Fibroblast of pulmonary artery (primary cell): ENCODE measurements around the gene MARK1.

Experiments used
- DNase-seq: peaks from one replicate; pipeline ENCODE4 v3.0.0-alpha.2; 2010; ENCODE audit warnings: low read depth
- H3K4me3 ChIP-seq: replicated peaks from 2 replicates; pipeline ENCODE4 v1.5.1; 2011; ENCODE audit warnings: low read depth, mild to moderate bottlenecking, control low read depth, low read length, moderate library complexity
- TF ChIP-seq, protein P1 (sequence below): IDR thresholded peaks from 2 replicates; pipeline ENCODE4 v1.5.1; 2011; ENCODE audit warnings: mild to moderate bottlenecking, control low read depth, low read length, inconsistent platforms; ENCODE audit errors: missing control alignments

The MARK1 gene

GRCh38 chr1:220572416-220572815 lies 44.5 kb downstream of the MARK1 start:
- H3K4me3 ChIP-seq = no peak overlapping the region
- DNase-seq = no peak
- TF ChIP-seq, protein P1, sequence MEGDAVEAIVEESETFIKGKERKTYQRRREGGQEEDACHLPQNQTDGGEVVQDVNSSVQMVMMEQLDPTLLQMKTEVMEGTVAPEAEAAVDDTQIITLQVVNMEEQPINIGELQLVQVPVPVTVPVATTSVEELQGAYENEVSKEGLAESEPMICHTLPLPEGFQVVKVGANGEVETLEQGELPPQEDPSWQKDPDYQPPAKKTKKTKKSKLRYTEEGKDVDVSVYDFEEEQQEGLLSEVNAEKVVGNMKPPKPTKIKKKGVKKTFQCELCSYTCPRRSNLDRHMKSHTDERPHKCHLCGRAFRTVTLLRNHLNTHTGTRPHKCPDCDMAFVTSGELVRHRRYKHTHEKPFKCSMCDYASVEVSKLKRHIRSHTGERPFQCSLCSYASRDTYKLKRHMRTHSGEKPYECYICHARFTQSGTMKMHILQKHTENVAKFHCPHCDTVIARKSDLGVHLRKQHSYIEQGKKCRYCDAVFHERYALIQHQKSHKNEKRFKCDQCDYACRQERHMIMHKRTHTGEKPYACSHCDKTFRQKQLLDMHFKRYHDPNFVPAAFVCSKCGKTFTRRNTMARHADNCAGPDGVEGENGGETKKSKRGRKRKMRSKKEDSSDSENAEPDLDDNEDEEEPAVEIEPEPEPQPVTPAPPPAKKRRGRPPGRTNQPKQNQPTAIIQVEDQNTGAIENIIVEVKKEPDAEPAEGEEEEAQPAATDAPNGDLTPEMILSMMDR = no peak

DNA sequence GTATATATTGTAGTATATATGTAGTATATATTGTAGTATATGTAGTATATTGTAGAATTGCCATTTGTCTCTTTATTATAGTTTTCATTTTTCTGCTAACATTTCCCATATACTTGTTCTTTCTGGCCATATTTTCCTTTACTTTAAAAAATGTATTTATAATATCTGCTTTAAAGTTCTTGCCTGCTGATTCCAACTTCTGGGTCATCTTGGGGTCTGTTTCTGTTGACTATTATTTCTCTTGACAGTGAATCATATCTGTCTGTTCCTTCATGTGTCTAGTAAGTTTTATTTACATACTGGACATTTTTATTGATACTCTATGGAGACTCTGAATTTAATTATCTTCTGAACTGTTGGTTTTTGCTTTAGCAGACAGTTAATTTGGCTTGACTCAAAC lies 45.9 kb downstream of the MARK1 start:
- H3K4me3 ChIP-seq = no peak overlapping the region
- TF ChIP-seq, protein P1 = no peak
- DNase-seq = no peak

- TF ChIP-seq, protein P1 = no peak
Observed at GRCh38 chr1:220575718-220576497, 48.0 kb downstream of the MARK1 start.

DNA sequence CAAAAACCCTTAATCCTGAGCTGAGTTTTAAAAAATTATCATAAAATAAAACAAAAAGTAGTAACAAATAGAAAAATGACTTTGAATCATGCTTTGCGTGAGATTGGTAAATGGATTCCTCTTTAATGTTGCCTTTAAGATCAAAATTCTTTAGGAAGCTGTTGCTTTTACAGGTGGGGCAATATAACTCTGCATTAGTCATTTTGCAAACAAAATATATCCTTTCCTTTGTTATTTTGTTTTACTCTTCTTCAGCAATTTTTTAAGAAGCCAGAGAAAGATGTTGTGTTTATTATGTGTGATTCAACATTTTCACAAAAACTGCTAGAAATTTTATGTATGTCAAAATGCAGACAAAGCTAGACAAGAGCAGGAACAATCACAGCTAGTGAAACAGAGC lies 50.0 kb downstream of the MARK1 start:
- TF ChIP-seq, protein P1 = no peak
- DNase-seq = no peak
- no peak overlapping the region for H3K4me3 ChIP-seq

More at GRCh38 chr1:220575718-220576497, 48.0 kb downstream of the MARK1 start:
- DNase-seq = no peak
- no peak overlapping the region for H3K4me3 ChIP-seq

- H3K4me3 ChIP-seq = no peak overlapping the region
- TF ChIP-seq, protein P1 = no peak
- DNase-seq = no peak
Observed at GRCh38 chr1:220579317-220579716, 51.4 kb downstream of the MARK1 start.

DNA sequence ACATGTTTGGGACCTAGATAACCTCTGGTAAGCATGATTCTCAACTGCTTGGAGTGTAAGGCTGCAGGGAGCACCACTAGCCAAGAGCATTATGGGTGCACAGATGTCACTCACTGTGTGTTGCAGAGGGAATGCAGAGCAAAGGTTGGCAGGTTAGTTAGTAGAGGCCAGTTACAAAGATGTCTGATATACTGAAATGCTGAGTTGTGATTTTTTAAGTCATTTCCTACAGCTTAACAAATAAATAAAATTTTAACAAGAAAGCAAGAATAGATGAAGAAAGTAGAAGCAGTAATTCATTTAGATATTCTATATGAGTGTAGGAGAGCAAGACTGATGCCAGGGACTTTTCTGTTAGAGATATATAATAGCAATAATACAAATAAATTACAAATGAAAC lies 64.8 kb downstream of the MARK1 start:
- no peak for DNase-seq
- no peak overlapping the region for H3K4me3 ChIP-seq
- TF ChIP-seq, protein P1 = no peak

DNA sequence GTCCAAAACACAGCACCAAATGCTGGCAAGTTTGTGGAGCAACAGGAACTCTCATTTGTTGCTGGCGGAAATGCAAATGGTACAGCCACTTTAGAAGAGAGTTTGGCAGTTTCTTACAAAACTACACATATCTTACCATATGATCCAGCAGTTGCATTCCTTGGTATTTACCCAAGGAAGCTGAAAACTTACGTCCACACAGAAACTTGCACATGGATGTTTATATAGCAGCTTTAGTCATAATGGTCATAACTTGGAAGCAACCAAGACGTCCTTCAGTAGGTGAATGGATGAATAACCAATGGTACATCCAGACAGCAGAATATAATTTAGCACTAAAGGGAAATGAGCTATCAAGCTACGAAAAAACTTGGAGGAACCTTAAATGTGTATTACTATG lies 66.4 kb downstream of the MARK1 start:
- TF ChIP-seq, protein P1 = no peak
- peak; percentile 3 for DNase-seq
- no peak overlapping the region for H3K4me3 ChIP-seq
